HG03565 (cell line): ENCODE results near the gene USP17L27.
"Not testable (repeated sequence)": the region's sequence is repeated elsewhere in the genome, so short reads cannot be mapped to it uniquely, and the experiment has no call there.

ENCODE experiments used
- ATAC-seq: cut with Tn5 transposase; IDR thresholded peaks from one replicate; pipeline ENCODE4 v1.9.1; 2021; ENCODE audit warnings: mild to moderate bottlenecking, moderate library complexity; ENCODE audit not compliant: unreplicated experiment

The USP17L27 gene

GRCh38 chr4:9343848-9344247 is at the start of gene USP17L27:
TSS of gene USP17L27 (plus strand) at chr4:9344148. CDS start at chr4:9344148, 0 bp downstream.
- not testable (repeated sequence) for ATAC-seq

GRCh38 chr4:9324191-9324590 is 19.8 kb upstream of the USP17L27 start:
- not testable (repeated sequence) for ATAC-seq

GRCh38 chr4:9324865-9325264 is 19.1 kb upstream of the USP17L27 start, which contains the start of gene USP17L24:
TSS of gene USP17L24 (plus strand) at chr4:9325165. CDS start at chr4:9325165, 0 bp downstream.
- not testable (repeated sequence) for ATAC-seq

- not testable (repeated sequence) for ATAC-seq
Measured at GRCh38 chr4:9329611-9330010, 14.3 kb upstream of the USP17L27 start, which contains the start of gene USP17L25. TSS of gene USP17L25 (plus strand) at chr4:9329911. CDS start at chr4:9329911, 0 bp downstream.

GRCh38 chr4:9334358-9334757 is 9.6 kb upstream of the USP17L27 start, which contains the start of gene USP17L26:
TSS of gene USP17L26 (plus strand) at chr4:9334658. CDS start at chr4:9334658, 0 bp downstream.
- ATAC-seq, result not testable (repeated sequence)

- not testable (repeated sequence) for ATAC-seq
Measured at GRCh38 chr4:9339103-9339502, 4.8 kb upstream of the USP17L27 start, which contains the start of gene USP17L5. TSS of gene USP17L5 (plus strand) at chr4:9339403. CDS start at chr4:9339403, 0 bp downstream.

- ATAC-seq, result not testable (repeated sequence)
Measured at GRCh38 chr4:9348593-9348992, 4.6 kb downstream of the USP17L27 start, which contains the start of gene USP17L28. TSS of gene USP17L28 (plus strand) at chr4:9348893. CDS start at chr4:9348893, 0 bp downstream.

GRCh38 chr4:9350866-9351265 is 6.9 kb downstream of the USP17L27 start:
- not testable (repeated sequence) for ATAC-seq

- ATAC-seq, result not testable (repeated sequence)
Measured at GRCh38 chr4:9353338-9353737, 9.4 kb downstream of the USP17L27 start, which contains the start of gene USP17L29. TSS of gene USP17L29 (plus strand) at chr4:9353638. CDS start at chr4:9353638, 0 bp downstream.

- ATAC-seq, result not testable (repeated sequence)
Measured at GRCh38 chr4:9362829-9363228, 18.9 kb downstream of the USP17L27 start, which contains the start of gene USP17L30. TSS of gene USP17L30 (plus strand) at chr4:9363129. CDS start at chr4:9363129, 0 bp downstream.

- ATAC-seq, result not testable (repeated sequence)
Measured at GRCh38 chr4:9379881-9380280, 35.9 kb downstream of the USP17L27 start.

- ATAC-seq, result not testable (repeated sequence)
Measured at GRCh38 chr4:9381012-9381534, 37.1 kb downstream of the USP17L27 start.

- no peak for ATAC-seq
Measured at GRCh38 chr4:9384126-9384525, 40.2 kb downstream of the USP17L27 start.

GRCh38 chr4:9389001-9389400 is 45.1 kb downstream of the USP17L27 start:
- ATAC-seq, result not testable (repeated sequence)
